Endothelial cell of umbilical vein (primary cell): ENCODE measurements around the gene NAP1L5.

Experiments
- CTCF ChIP-seq, 2 donors: IDR thresholded peaks; 1 replicate in 1 of 2; 2 replicates in 1 of 2; pipeline ENCODE4 v1.5.1; 2011; ENCODE audit warnings: low read length in 2 of 2, mild to moderate bottlenecking in 2 of 2, moderate library complexity in 2 of 2, control low read depth in 1 of 2, inconsistent platforms in 1 of 2, low read depth in 1 of 2; ENCODE audit not compliant: insufficient read depth in 1 of 2; ENCODE audit errors: extremely low read depth in 1 of 2
- EZH2 ChIP-seq: IDR thresholded peaks from 2 replicates; pipeline ENCODE4 v1.6.1; 2012; ENCODE audit warnings: borderline replicate concordance, low read depth, mild to moderate bottlenecking, moderate library complexity, low read length, inconsistent platforms; ENCODE audit not compliant: severe bottlenecking
- FOS ChIP-seq: IDR thresholded peaks from 2 replicates; pipeline ENCODE4 v1.6.1; 2011; ENCODE audit warnings: mild to moderate bottlenecking, low read length, moderate library complexity, borderline replicate concordance; ENCODE audit not compliant: insufficient read depth
- MAX ChIP-seq: IDR thresholded peaks from 2 replicates; pipeline ENCODE4 v1.6.1; 2011; ENCODE audit not compliant: insufficient read depth, insufficient read length
- POLR2AphosphoS5 ChIP-seq: IDR thresholded peaks from 2 replicates; pipeline ENCODE4 v1.6.1; 2012; ENCODE audit warnings: low read depth, mild to moderate bottlenecking, control low read depth, low read length, moderate library complexity; ENCODE audit not compliant: insufficient read depth

- no peak for TF ChIP-seq CTCF (IDR thresholded peaks at IDR 0.05; ENCODE audit: extremely low read depth in 1 of 2, insufficient read depth in 1 of 2, low read depth in 1 of 2, low read length in 2 of 2)
- no peak for TF ChIP-seq MAX
- TF ChIP-seq EZH2 = no peak
- TF ChIP-seq POLR2AphosphoS5 = no peak
- TF ChIP-seq FOS = no peak
These were observed 44.2 kb downstream of the NAP1L5 start for GRCh38 chr4:88653371-88653946.
